ENCODE results near the gene TAS2R50.
A peak's percentile ranks its signal among the peaks of the same experiment; 100 is the strongest.
"Not testable (repeated sequence)": the region's sequence is repeated elsewhere in the genome, so short reads cannot be mapped to it uniquely, and the experiment has no call there.

TAS2R50 gene, protein sequence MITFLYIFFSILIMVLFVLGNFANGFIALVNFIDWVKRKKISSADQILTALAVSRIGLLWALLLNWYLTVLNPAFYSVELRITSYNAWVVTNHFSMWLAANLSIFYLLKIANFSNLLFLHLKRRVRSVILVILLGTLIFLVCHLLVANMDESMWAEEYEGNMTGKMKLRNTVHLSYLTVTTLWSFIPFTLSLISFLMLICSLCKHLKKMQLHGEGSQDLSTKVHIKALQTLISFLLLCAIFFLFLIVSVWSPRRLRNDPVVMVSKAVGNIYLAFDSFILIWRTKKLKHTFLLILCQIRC

GRCh38 chr12:10986812-10987211 is at the start of gene TAS2R50:
Gene TAS2R50 (minus strand): TSS chr12:10986912. CDS start chr12:10986860, 52 bp downstream.
- no peak for DNase-seq (ENCODE audit: low read depth)

DNA sequence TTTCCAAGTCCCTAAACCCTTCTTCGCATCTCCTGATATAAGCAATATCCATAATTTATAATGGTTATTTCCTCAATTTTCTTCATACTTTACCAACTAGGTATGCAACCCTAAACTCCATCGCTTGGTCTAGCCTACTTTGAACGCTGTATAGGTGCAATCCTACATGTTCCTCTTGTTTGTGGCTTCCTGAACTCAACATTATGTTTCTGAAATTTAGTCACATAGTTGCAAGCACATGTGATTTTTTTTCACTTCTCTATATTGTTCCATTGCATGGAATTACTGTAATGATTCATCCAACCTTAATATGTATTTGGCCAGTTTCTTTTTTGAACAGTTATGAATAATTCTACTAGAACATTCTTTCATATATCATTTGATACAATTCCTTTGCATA is 47.2 kb upstream of the TAS2R50 start:
- DNase-seq (ENCODE audit: low read depth) = not testable (repeated sequence)

DNA sequence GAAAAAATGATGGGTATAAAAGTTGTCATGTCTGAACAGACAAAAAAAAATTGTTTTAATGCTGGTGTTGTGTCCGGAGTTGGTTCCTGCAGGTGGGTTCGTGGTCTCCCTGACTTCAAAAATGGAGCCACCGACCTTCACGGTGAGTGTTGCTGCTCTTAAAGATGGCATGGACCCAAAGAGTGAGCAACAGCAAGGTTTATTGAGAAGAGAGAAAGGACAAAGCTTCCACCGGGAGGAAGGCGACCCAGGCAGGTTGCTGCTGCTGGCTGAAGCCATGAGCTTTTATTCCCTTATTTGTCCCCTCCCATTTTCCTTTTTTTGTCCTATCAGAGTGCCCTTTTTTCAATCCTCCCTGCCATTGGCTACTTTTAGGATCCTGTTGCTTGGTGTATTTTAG is 44.6 kb upstream of the TAS2R50 start, which contains the start of gene TAS2R31:
TSS of gene TAS2R31 (minus strand) at position 101 of the 400 bp plus-strand sequence. CDS start at position 29, 72 bp downstream.
- DNase-seq (ENCODE audit: low read depth) = no peak

DNA sequence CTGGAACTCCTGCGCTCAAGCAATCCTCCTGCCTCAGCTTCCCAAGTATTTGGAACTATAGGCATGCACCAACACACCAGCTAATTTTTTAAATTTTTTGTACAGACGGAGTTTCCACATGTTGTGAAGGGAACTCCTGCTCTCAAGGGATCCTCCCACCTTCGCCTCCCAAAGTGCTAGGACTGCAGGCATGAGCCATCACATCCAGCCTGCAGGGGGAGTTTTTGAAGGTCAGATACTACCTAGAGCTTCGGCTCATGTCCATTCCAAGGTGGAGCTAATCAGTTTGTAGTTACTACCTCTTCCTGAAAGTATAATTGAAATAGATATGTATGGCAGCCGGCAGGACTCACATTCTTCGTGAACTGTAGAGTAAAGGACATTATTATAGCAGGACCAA is 39.4 kb upstream of the TAS2R50 start:
- DNase-seq (ENCODE audit: low read depth) = no peak

- DNase-seq (ENCODE audit: low read depth) = no peak
Measured at GRCh38 chr12:11023387-11023786, 36.7 kb upstream of the TAS2R50 start.

DNA sequence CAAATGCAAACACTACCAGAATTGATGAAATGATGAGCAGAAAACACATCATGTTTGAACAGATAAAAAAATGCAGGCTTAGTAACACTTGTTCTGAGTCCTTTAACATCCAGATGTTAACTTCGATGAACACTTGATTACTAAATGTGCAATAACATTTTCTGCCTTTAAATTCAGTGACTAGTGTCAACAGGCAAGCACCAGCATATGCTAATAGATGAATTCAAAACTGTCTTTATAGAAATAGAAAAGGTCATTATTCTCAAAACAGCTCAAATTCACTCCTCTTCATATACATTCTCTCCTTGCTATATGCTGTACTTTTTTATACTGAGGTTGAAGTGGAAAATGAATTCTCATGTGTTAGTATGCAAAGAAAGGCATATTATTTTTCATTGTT is 35.8 kb upstream of the TAS2R50 start, which contains the start of gene TAS2R19:
TSS of gene TAS2R19 (minus strand) at position 101 of the 400 bp plus-strand sequence. CDS start at position 52, 49 bp downstream.
- no peak for DNase-seq (ENCODE audit: low read depth)

DNA sequence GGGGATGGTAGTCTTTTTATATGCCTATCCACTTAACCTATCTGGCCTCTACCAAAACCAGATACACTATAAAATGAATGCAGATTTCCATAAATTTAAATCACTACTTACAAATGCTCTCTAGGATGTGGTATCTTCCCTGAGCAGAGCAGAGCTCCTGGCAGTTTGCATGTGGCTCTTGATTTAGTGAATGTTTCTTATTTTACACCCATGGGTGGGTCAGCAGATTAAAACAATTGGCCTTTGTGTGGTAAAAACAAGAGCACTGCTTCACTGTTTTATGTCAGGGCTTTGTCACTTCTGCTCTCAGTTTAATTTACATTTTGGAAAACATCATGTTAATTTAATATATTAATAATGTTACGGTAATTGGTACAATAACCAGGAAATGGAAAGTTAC is 30.2 kb upstream of the TAS2R50 start:
- no peak for DNase-seq (ENCODE audit: low read depth)

GRCh38 chr12:11015775-11016430 is 29.2 kb upstream of the TAS2R50 start:
- DNase-seq (ENCODE audit: low read depth) = no peak

GRCh38 chr12:11014234-11014633 is 27.5 kb upstream of the TAS2R50 start:
- peak; percentile 3 for DNase-seq (ENCODE audit: low read depth)

DNA sequence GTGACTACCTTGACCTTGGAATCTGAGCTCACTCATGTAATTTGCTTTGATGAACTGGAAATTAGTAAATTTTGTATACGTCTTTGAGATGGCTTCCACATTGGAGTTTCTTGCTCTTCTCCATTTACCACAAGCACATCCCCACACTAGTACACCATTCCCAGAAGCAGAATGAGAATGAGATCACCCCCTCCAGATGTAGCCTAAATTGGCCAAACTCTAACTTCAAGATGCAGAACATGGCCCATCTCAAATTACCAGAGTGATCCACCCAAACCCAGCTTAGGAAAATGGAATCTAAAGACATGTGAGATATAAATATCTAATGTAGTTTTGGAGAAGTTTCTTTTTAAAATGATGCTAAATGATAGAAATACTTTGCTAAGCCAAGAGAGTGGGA is 20.9 kb upstream of the TAS2R50 start:
- DNase-seq (ENCODE audit: low read depth) = no peak

- no peak for DNase-seq (ENCODE audit: low read depth)
Measured at GRCh38 chr12:10998204-10998603, 11.5 kb upstream of the TAS2R50 start, which contains the start of gene TAS2R20. Gene TAS2R20 (minus strand): TSS chr12:10998304. CDS start chr12:10997875, 429 bp downstream.

GRCh38 chr12:10994307-10994706 is 7.6 kb upstream of the TAS2R50 start:
- no peak for DNase-seq (ENCODE audit: low read depth)

DNA sequence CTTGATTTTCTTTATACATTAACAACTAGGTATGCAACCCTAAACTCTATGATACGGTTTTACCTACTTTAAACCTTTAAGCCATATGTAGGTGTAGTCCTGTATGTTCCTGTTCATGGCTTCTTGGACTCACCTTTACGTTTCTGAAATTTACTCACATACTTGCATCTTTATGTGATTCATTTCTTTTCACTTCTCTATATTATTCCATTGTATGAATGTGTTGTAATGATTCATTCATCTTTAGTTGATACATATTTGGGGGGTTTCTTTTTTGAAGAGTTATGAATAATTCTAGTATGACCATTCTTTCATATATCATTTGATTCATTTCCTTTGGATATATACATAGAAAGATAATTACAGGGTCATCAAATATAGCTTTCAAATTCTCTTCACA is 2.4 kb upstream of the TAS2R50 start:
- no peak for DNase-seq (ENCODE audit: low read depth)

DNA sequence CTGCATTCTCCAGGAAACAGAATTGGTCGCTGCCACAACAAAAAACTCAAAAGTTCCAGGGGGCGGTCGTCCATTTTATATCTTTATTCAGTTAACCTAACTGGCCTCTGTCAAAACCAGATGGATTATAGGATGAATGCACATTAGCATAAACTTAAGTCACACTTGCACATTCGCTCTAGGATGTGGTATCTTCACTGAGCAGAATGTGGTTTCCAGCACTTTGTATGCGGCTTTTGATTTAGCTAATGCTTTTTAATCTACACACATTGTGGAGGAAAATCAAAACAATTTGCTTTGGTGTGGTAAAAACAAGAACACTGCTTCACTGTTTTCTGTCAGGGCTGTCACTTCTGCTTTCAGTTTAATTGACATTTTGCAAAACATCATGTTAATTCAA is 4.5 kb downstream of the TAS2R50 start:
- no peak for DNase-seq (ENCODE audit: low read depth)

GRCh38 chr12:10974965-10975364 is 11.7 kb downstream of the TAS2R50 start:
- DNase-seq (ENCODE audit: low read depth) = no peak

- peak; percentile 61 for DNase-seq (ENCODE audit: low read depth)
Measured at GRCh38 chr12:10968765-10969456, 17.8 kb downstream of the TAS2R50 start.

- peak; percentile 96 for DNase-seq (ENCODE audit: low read depth)
Measured at GRCh38 chr12:10967409-10967808, 19.3 kb downstream of the TAS2R50 start.

GRCh38 chr12:10966314-10966713 is 20.4 kb downstream of the TAS2R50 start:
- no peak for DNase-seq (ENCODE audit: low read depth)

DNA sequence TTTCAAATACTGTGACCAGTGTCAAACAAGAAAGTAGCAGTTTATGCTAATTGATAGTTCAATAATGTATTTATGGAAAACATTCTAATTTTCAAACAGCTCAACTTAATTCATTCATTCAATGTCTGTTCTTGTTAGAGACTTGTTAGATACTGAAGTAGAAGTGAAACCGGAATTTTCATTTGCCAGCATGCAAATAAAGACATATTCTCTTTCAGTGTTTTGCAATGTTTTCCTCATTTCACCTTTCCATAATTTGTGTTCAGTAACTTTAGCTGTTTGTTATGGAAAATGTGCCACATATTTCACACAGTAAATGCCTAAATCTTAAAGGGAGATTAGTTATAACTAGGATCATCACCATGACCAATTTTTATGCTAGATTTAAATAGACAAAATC is 21.2 kb downstream of the TAS2R50 start:
- DNase-seq (ENCODE audit: low read depth) = no peak

DNA sequence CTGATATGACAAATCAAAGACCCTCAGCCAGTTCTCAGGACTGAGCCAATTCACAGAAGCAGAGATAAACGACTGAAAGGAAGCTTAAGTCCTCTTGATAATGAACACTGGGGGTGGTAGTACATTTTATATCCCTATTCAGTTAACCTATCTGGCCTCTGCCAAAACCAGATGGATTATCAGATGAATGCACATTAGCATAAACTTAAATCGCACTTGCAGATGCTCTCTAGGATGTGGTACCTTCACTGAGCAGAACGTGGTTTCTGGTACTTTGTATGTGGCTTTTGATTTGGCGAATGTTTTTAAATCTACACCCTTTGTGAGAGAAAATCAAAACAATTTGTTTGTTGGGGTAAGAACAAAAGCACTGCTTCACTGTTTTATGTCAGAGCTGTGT is 26.5 kb downstream of the TAS2R50 start:
- no peak for DNase-seq (ENCODE audit: low read depth)

GRCh38 chr12:10959804-10960203 is 26.9 kb downstream of the TAS2R50 start:
- DNase-seq (ENCODE audit: low read depth) = no peak

DNA sequence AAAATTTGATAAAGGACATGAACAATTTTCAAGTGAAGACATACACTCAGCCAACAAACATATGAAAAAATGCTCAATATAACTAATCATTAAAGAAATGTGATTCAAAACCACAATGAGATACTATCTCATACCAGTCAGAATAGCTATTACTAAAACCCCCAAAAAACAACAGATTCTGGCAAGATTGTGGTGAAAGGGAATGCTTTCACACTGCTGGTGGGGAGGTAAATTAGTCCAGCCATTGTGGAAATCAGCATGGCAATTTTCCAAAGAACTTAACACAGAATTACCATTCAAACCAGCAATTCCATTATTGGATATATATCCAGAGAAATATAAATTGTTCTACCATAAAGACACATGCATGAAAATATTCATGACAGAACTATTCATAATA is 29.0 kb downstream of the TAS2R50 start:
- no peak for DNase-seq (ENCODE audit: low read depth)

- no peak for DNase-seq (ENCODE audit: low read depth)
Measured at GRCh38 chr12:10956085-10956484, 30.6 kb downstream of the TAS2R50 start.
